Astrocyte (in vitro differentiated cells and primary cell): ENCODE data around the gene SPHK2. TPM values are rescaled to one million over a fixed set of nuclear protein-coding genes. Genes with fewer than 3 reads are reported as not detected.
A peak's percentile ranks its signal among the peaks of the same experiment; 100 is the strongest.

Experiments used
- DNase-seq: peaks from one replicate; pipeline ENCODE4 v3.0.0-alpha.2; 2010; ENCODE audit warnings: low read depth
- FAIRE-seq: peaks from 2 replicates; lab custom pipeline; 2011; peaks lifted over from hg19 to GRCh38; lab: Jason Lieb, UNC
- H2AFZ ChIP-seq: 2 replicates; pipeline ENCODE4 v1.6.0; 2012; ENCODE audit warnings: low read depth, low read length, inconsistent platforms
- H3K27ac ChIP-seq: 2 replicates; pipeline ENCODE4 v1.5.1; 2011; ENCODE audit warnings: low read depth, low read length, inconsistent platforms
- H3K27me3 ChIP-seq: 2 replicates; pipeline ENCODE4 v1.6.0; 2011; ENCODE audit warnings: low read length, inconsistent platforms; ENCODE audit not compliant: insufficient read depth
- H3K36me3 ChIP-seq: 2 replicates; pipeline ENCODE4 v1.5.1; 2011; ENCODE audit warnings: low read length, inconsistent platforms; ENCODE audit not compliant: insufficient read depth
- H3K4me1 ChIP-seq: 2 replicates; pipeline ENCODE4 v1.5.1; 2011; ENCODE audit warnings: low read length, inconsistent platforms; ENCODE audit not compliant: insufficient read depth
- H3K4me2 ChIP-seq: 2 replicates; pipeline ENCODE4 v1.6.0; 2012; ENCODE audit warnings: low read length, inconsistent platforms
- H3K4me3 ChIP-seq: 2 replicates; pipeline ENCODE4 v1.5.1; 2011; ENCODE audit warnings: low read depth, mild to moderate bottlenecking, low read length, inconsistent platforms; ENCODE audit not compliant: insufficient read depth
- H3K79me2 ChIP-seq: 2 replicates; pipeline ENCODE4 v1.6.0; 2012; ENCODE audit warnings: mild to moderate bottlenecking, low read length, inconsistent platforms; ENCODE audit not compliant: insufficient read depth
- H3K9ac ChIP-seq: 2 replicates; pipeline ENCODE4 v1.6.0; 2012; ENCODE audit warnings: mild to moderate bottlenecking, low read length, inconsistent platforms
- H3K9me3 ChIP-seq: 2 replicates; pipeline ENCODE4 v1.5.1; 2012; ENCODE audit warnings: low read depth, mild to moderate bottlenecking, low read length, inconsistent platforms; ENCODE audit not compliant: insufficient read depth
- H4K20me1 ChIP-seq: 2 replicates; pipeline ENCODE4 v1.6.0; 2012; ENCODE audit warnings: low read length, inconsistent platforms; ENCODE audit not compliant: insufficient read depth
- H3K27ac Mint-ChIP-seq: one replicate; pipeline ENCODE4 v1.8.0; 2021; ENCODE audit warnings: mild to moderate bottlenecking, mixed read lengths; ENCODE audit not compliant: unreplicated experiment
- H3K27me3 Mint-ChIP-seq: one replicate; pipeline ENCODE4 v1.8.0; 2021; ENCODE audit warnings: low read depth, mixed read lengths; ENCODE audit not compliant: unreplicated experiment
- H3K36me3 Mint-ChIP-seq: one replicate; pipeline ENCODE4 v1.8.0; 2021; ENCODE audit warnings: low read depth, mixed read lengths; ENCODE audit not compliant: unreplicated experiment
- H3K4me1 Mint-ChIP-seq: one replicate; pipeline ENCODE4 v1.8.0; 2021; ENCODE audit warnings: low read depth, mixed read lengths; ENCODE audit not compliant: unreplicated experiment
- H3K4me3 Mint-ChIP-seq: one replicate; pipeline ENCODE4 v1.8.0; 2021; ENCODE audit warnings: mild to moderate bottlenecking, moderate library complexity, mixed read lengths; ENCODE audit not compliant: unreplicated experiment
- H3K9me3 Mint-ChIP-seq: one replicate; pipeline ENCODE4 v1.8.0; 2021; ENCODE audit warnings: mild to moderate bottlenecking, mixed read lengths; ENCODE audit not compliant: unreplicated experiment
- CTCF ChIP-seq: IDR thresholded peaks from 2 replicates; pipeline ENCODE4 v1.5.1; 2011; ENCODE audit warnings: low read depth, mild to moderate bottlenecking, inconsistent platforms, low read length, moderate library complexity; ENCODE audit not compliant: insufficient read depth
- EZH2 ChIP-seq: IDR thresholded peaks from 2 replicates; pipeline ENCODE4 v1.6.1; 2012; ENCODE audit warnings: mild to moderate bottlenecking, low read length, inconsistent platforms; ENCODE audit not compliant: insufficient read depth
- total RNA-seq: library from RNA; stranded (reverse); gene quantifications from 2 replicates; pipeline ENCODE4 v1.2.1, GENCODE V29; 2021

The SPHK2 gene
- total RNA-seq, 1 donor from 2014 or later = 29.4 TPM

- peaks cover 4% of the 10 kb centered on the region for H3K36me3 Mint-ChIP-seq
Measured at GRCh38 chr19:48623556-48624066, 4.3 kb downstream of the SPHK2 start.

GRCh38 chr19:48624067-48624594, 4.8 kb downstream of the SPHK2 start:
- Histone ChIP-seq H3K4me1 (peaks cover 16% of the 10 kb centered on the region), H3K9ac (peak overlapping the region; percentile 87), H3K27ac (peak overlapping the region; percentile 81), H3K36me3 (no peaks in the 10 kb centered on the region), H3K4me2 (peak overlapping the region; percentile 89), H3K79me2 (peaks cover 28% of the 10 kb centered on the region), H2AFZ (peak overlapping the region; percentile 78), H3K27me3 (no peaks in the 10 kb centered on the region), H3K4me3 (peak overlapping the region; percentile 62), H4K20me1 (peaks cover 4% of the 10 kb centered on the region), H3K9me3 (no peaks in the 10 kb centered on the region)
- no peaks in the 10 kb centered on the region for H3K27me3 Mint-ChIP-seq
- H3K4me1 Mint-ChIP-seq = peaks cover 18% of the 10 kb centered on the region
- H3K9me3 Mint-ChIP-seq = no peaks in the 10 kb centered on the region
- peak overlapping the region; percentile 78 for H3K27ac Mint-ChIP-seq
- DNase-seq (peak; percentile 92), FAIRE-seq (peak; percentile 68)
- no peak for TF ChIP-seq CTCF
- TF ChIP-seq EZH2 = no peak
- H3K36me3 Mint-ChIP-seq = peaks cover 5% of the 10 kb centered on the region
- H3K4me3 Mint-ChIP-seq = peak overlapping the region; percentile 86

More at GRCh38 chr19:48623556-48624066, 4.3 kb downstream of the SPHK2 start:
- peak overlapping the region; percentile 86 for H3K4me3 Mint-ChIP-seq
- peak overlapping the region; percentile 86 for H3K9ac ChIP-seq
- no peaks in the 10 kb centered on the region for H3K27me3 Mint-ChIP-seq
- no peak for DNase-seq
- no peaks in the 10 kb centered on the region for H3K9me3 ChIP-seq
- H3K9me3 Mint-ChIP-seq = no peaks in the 10 kb centered on the region
- no peaks in the 10 kb centered on the region for H3K27me3 ChIP-seq
- peak overlapping the region; percentile 81 for H3K27ac ChIP-seq
- peaks cover 6% of the 10 kb centered on the region for H4K20me1 ChIP-seq
- peak overlapping the region; percentile 72 for H3K27ac Mint-ChIP-seq
- H3K4me1 Mint-ChIP-seq = peaks cover 18% of the 10 kb centered on the region
- no peak for TF ChIP-seq CTCF
- TF ChIP-seq EZH2 = no peak
- peak overlapping the region; percentile 78 for H2AFZ ChIP-seq
- peaks cover 16% of the 10 kb centered on the region for H3K4me1 ChIP-seq
- peaks cover 31% of the 10 kb centered on the region for H3K79me2 ChIP-seq
- peak overlapping the region; percentile 62 for H3K4me3 ChIP-seq
- no peaks in the 10 kb centered on the region for H3K36me3 ChIP-seq
- peak overlapping the region; percentile 89 for H3K4me2 ChIP-seq
- FAIRE-seq = no peak
